Effector CD8-positive, alpha-beta T cell (primary cell): ENCODE results near the gene COL26A1.
"Not testable (repeated sequence)": the region's sequence is repeated elsewhere in the genome, so short reads cannot be mapped to it uniquely, and the experiment has no call there.

Experiments used
- DNase-seq: peaks from one replicate; lab custom pipeline; 2025; lab: John Stamatoyannopoulos, UW

COL26A1 gene

DNA sequence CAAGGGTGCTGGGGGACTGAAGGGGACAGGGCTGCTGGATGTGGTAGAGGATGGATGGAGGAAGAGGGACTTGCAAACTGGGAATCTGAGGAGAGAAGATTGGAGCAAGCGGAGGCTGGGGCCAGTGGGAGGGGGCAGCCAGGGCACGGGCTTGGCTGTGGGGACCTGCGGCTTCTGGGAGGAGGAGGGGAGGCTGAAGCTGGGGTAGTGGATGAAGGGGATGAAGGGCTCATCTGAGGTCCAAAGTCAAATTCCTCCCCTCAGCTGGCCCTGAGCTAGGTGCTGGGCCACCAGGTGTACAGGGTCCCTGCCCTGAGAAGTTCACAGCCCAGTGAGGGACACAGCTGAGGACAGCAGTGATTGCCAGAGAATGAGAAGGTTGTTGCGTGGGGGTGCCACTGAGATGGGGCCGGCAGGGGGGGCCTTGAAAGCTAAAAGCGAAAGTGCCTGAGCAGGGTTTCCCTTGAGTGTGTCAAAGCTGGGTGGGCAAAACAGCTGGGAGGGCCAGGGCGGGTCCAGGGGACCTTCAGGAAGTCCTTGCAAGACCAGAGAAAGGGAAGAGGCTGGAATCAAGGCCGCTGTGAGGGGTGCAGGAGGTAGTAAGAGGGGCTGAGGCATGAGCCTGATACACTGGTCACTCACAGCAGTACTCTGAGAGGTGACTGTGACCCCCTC, 191.2 kb downstream of the COL26A1 start:
- no peak for DNase-seq

DNA sequence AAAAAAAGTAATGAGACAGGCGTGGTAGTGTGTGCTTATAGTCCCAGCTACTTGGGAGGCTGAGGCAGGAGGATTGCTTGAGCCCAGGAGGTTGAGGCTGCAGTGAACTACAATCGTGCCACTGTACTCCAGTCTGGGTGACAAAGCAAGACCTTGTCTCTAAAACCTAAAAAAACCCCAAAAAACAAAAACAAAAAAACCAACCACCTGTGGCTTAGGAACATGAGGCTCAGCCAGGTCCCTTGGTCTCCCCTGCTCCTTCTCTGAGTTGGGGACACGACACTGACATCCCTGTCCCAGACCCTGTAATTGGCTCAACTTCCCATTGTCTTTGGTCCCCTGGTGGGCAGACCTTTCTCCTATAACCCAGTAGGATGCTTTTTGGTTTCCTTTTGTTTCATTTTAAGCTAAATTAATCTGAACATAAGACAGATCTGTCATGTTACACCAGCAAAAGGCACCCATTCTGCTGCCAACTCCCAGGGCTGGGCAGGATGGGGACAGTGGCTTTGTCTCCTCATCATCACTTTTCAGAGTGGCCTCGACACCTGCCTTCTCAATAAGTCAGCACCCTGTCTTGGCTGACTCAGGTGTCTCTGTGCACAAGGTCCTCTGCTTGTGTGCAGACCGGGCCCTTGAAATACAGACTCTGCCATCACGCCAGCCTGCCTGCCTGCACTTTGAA, 192.1 kb downstream of the COL26A1 start:
- no peak for DNase-seq

DNA sequence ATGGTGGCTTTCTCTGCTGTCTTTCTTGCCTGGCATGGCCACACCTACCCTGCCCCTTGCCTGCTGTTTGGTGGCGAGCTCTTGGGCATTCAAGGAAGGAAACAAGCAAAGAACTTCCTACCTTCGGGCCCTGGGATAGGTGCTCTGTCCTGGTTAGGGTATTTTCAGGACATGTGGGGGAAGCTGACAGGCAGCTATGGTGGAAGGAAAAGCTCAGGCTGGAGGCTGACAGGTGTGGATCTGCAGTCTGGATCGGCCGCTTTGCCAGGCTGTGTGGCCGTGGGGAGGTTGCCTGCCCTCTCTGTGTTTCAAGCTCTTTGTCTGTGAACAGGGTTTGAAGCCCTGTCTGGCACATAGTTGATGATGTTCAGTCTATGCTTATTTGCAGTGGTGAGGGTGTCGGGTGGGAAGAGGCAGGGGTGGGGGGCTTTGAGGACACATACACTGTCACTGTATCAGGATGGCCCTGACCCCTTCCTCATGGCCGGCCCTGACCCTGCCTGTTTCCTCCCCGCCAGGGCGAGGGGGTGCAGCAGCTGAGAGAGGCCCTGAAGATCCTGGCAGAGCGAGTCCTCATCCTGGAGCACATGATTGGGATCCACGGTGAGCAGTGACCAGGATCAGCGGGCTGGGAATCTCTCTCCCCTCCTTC, 192.7 kb downstream of the COL26A1 start:
- DNase-seq = no peak

DNA sequence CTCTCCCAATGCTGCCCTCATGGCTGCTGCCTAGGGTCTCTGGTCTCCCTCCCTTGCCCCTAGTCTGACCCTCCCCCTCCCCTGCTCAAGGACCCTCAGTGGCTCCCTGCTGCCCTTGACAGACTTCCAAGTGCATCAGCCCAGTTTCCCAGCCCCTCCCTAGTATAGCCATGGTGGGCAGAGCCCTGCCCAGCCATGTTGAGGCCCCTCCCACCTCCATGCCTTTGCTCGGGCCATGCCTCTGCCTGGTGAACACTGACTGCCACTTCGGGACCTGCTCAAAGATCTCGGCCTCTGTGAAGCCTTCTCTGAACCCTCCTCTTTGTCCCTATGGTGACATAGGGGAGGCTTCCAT, 193.2 kb downstream of the COL26A1 start:
- DNase-seq = no peak

DNA sequence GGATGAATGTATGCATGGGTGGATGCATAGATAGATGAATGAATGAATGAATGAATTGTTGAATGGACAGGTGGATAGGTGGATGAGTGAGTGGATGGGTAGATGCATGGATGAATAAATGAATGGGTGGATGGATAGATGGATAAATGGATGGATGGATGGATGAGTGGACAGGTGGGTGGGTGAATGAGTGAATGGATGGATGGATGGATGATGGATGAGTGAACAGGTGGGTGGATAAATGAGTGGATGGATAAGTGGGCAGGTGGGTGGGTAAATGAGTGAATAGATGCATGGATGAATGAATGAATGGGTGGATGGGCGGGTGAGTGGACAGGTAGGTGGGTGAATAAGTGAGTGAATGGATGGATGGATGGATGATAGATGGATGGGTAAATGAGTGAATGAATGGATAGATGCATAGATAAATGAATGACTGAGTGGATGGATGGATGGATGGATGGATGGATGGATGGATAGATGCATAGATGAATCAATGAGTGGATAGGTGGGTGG, 193.8 kb downstream of the COL26A1 start:
- no peak for DNase-seq

DNA sequence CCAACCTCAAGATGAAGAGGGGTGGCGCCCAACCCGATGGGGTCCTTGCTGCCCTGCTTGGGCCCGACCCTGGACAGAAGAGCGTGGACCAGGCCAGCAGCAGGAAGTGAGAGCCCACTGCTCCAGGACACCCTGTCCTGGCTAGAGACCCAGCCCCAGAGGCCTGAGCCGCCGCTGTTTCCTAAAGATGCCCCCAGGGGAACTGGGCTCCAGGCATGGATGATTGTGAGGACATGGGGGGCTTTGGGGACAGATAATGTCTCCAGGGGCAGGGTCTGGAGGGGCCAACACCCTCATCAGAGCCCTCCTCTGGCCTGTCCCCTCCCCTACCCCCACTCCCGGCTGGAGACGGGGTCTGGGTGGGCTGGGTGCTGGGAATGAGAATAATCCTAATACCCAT, 194.7 kb downstream of the COL26A1 start:
- no peak for DNase-seq

DNA sequence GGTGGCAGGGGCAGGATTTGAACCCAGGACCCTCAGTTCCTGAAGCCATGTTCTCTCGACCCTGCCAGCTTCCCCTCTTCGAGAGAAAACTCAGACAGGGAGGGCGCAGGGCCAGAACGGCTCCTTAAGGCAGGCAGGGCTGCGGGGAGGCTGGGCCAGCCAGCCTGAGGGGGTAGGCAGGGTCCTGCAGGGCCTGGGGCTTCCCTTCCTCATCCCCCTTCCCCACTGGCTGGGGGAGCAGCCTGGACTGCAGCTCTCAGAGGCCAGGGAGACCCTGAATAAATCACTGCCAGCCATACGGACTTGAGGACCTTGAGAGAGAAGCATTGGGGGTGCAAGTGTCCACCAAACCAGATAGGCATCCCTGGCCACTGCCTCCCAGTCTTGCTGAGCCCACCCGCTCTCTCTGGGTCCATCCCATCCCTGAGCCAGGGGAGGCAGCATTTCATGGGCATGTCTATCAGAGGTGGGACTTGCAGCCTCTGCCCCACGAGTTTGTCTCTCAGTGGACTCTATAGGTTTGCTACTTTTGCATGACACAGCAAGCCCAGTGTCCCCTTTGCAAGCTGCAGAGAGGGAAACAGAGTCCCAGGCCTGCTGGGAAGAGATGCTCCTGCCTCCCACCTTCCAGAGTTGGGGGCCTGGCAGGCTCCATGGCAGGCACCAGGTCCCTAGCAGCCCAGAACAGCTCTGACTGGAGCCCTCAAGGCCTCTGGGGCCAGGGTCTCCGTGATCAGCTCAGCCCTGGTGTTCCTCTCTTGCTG, 195.5 kb downstream of the COL26A1 start:
- DNase-seq = no peak

DNA sequence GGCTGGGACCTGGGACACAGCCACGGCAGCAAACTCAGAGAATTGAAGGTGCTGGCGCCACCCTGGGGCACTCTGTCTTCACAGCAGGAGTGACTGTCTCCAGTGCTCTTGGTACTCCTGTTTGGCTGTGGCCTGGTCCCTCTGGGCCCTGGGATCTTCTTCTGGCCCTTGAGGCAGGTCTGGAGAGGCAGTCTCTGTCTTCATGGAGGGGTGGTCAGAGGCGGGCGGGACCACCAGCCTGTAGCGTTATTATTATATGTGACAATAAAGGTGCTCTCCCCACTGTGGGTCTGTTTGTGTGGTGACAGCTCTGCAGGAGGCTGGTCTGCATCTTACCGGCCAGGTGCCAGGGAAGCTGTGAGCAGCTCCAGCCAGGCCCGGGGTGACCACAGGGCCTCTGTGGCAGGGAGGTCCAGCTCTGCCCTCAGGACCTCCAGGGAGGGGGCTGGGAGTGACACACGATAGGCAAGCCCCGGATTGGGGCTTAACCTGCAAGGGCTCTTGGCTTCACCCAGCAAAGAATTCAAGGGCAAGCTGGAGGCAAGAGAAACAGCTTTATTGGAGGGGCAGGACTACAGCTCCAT, 196.2 kb downstream of the COL26A1 start:
- DNase-seq = no peak

DNA sequence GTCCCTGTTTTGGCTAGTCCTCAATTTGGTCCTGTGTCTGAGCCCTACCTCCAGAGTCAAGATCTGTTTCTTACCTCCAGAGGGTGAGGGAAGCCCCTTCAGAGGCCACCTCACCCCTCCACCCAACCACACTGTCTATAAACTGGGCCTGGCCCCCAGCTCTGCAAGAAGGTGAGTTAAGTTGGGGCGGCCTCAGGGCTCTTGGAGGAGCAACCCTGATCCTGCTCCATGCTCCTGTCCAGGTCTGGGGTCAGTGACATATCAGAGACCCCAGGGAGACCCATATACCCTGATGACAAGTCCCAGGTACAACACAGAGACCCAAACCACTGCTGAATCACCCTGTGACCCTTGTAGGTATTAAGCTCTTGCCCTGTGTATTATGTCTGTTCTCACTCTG, 196.9 kb downstream of the COL26A1 start:
- no peak for DNase-seq

DNA sequence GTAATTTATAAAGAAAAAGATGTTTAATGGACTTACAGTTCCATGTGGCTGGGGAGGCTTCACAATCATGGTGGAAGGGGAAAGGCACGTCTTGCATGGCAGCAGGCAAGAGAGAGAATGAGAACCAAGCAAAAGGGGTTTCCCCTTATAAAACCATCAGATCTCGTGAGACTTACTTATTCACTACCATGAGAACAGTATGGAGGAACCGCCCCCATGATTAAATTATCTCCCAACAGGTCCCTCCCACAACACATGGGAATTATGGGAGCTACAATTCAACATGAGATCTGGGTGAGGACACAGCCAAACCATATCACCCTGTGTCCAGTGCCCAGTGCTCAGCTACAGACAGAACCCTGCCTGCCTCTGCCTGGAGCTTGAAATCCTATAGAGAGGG, 197.3 kb downstream of the COL26A1 start:
- not testable (repeated sequence) for DNase-seq

DNA sequence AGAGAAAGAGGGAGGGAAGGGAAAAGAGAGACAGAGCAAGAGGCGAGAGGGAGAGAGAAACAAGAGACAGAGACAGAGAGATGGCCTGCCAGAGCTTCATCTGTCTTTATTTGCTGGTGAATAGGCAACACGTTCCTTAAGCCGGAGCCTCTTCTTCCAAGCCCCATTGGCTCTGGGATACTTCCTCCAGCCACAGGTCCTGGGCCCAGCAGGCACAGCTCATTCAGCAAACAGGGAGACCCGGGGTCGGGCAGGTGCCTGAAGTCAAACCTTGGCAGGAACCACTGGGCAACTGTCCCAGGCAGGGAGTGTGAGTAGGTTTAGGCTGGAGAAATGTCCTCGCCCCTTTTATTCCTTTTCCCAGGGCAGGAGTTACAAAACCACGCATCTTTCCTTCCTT, 198.2 kb downstream of the COL26A1 start:
- DNase-seq = no peak

DNA sequence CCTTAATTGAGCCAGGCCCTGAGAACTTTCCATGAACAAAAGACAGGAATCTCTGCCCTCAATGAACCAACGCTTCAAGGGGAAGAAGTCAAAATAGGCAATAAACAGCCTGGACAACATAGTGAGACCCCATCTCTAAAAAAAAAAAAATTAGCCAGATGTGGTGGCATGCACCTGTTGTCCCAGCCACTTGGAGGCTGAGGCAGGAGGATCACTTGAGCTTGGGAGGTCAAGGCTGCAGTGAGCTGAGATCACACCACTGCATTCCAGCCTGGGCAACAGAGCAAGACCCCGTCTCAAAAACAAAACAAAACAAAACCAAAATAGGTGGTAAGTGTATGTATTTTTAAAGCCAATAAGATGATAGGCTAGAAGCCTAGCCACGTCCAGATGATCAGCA, 198.6 kb downstream of the COL26A1 start:
- not testable (repeated sequence) for DNase-seq

DNA sequence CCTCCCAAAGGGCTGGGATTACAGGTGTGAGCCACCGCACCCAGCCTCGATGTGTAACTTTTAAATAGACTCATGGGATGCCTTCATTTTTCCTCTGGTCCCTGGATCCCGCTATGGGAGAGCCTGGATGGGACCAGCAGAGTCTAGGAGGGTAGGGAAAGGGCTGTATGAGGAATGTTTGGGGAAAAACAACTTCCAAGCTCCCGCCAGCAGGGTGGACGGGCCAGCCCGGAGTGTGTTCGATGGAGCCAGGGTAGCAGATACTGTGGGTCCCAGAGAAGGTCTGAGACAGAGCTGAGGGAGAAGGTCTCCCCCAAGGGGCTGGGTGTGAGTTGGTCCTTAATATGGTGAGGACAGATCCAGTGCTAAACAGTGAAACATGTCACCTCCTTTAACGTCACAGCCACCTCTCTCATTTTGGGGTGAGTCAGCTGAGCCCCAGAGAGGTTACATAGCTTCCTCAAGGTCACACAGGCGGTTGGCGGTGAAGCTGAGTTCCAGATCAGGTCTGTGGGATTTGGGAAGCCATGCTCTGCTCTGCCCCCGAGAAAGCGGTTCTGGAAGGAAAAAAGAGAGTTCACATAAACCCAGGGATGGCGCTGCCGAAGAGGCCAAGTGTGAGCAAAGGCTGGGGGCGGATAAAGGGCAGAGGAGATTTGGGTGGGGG, 200.0 kb downstream of the COL26A1 start:
- no peak for DNase-seq

DNA sequence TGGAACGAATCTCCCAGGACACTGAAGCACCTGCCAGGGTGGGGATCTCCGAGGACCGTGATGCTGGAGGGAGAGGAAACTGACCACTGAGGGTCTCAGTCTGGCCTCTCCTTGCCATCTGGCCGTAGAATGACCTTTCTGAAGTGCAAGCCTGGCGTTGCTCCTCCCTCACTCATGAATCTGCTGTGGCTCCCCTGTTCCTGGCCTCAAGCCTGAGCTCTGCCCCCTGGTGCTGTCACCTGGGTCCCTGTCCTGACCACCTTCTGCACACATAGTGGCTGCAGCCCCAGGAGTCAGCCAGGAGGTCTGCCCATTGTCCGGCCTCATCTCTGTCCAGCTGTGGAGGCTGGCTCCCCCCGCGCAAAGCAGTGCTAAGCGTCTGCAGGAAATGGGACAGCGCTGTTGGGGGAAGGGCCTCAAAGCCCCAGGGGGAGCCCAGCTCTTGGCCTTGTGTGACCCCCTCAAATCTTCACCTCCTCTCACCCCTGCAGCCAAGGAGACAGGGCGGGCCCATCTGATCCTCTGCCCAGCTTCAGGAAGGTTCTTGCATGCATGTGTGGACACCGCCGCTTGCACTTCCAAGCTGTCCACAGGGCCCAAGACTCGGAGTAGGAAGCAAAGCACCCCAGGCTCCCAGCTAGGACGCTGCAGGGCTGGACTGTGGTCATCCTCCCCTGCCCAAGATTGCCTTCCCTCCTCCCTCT, 200.7 kb downstream of the COL26A1 start:
- DNase-seq = no peak

DNA sequence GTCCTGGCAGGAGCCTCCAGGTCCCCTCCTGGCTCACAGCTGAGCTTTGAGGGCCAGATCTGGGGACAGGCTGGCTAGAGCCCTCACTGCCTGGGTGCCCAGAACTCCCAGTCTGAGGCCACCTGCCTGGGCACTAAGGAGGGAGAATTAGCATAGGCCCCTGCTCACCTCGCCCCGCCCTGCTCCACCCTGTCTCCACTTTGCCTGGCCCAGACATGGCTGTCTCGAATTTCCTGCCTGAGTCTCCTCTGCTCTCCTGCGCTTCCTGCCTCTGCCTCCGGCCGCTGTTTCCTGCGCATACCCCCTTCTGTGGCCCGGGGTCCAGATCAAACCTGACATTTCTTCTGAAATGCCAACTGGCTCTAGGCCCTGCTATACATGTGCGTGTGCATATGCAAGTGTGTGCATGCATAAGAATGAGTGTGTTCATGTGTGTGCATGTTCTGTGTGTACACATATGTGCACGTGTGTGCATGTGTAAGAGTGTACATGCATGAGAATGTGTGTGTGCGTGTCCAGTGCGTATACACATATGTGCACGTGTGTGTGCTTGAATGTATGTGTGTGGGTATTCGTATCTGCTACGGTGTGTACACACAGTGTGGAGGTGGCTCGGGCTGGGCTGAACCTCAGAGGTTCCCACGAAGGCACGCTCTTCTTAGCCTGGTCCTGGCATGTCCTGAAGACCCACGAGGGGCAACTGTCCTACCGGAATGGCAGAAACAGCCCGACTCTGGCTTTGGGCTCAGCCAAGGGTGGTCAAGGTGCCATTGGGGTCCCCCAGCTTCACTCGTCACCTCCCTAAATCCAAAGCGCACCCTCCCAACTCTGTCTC, 201.5 kb downstream of the COL26A1 start:
- no peak for DNase-seq

DNA sequence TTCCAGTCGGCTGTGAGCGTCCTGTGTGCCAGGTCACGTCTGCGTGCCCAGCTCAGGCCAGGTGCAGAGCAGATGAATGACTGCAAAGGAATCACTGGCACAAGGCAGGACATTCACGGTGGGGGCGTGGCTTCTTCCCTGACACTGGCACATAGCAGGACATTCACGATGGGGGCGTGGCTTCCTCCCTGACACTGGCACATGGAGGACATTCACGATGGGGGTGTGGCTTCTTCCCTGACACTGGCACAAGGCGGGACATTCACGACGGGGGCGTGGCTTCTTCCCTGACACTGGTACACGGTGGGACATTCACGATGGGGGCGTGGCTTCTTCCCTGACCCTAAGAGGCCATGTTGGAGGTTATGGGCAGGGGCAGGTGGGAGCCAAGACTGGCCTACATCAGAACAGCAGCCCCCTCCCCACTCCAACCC, 202.1 kb downstream of the COL26A1 start:
- DNase-seq = no peak

DNA sequence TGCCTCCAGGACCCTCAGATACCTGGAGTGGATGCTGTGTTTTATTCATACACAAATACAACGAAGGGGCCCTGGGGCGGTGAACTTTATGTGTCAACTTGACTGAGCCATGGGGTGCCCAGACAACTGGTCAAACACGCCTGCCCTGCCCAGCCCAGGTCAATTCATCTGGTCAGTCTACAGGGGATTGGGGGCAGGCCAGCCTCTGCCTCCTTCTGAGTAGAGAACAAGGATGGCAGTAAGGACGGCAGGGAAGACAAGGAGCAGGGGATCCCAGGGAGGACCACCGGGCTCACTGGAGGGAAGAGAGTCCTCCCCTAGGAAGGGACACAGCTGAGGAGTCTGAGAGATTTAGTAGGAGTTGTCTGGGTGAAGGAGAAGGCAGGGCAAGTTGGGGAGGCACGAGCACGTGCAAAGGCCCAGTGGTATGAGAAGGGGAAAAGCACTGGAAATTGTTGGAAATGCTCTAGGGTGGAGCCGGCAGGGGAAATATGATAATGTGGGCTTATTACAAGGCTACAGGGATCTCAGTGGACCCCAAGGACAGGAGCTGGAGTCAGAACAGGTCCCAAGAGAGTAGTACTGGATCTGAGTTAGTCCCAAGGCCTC, 203.0 kb downstream of the COL26A1 start:
- DNase-seq = no peak

DNA sequence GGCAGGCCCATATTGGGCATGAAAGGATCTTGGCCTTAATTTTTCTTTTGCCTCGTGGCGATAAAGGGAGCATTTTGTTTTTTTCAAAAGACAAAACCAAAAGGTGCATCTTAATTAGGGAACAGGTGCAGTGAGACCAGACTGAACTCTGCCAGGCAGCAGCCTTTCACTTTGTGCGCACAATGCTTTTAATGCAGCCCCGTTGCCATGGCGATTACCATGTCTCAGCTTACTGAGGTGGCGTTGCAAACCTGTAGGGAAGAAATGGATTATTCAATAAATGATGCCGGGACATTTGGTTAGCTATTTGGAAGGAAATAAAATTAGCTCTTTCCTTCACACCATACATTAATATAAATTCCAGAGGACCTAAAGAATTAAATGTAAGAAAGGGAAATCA, 204.6 kb downstream of the COL26A1 start:
- DNase-seq = no peak

DNA sequence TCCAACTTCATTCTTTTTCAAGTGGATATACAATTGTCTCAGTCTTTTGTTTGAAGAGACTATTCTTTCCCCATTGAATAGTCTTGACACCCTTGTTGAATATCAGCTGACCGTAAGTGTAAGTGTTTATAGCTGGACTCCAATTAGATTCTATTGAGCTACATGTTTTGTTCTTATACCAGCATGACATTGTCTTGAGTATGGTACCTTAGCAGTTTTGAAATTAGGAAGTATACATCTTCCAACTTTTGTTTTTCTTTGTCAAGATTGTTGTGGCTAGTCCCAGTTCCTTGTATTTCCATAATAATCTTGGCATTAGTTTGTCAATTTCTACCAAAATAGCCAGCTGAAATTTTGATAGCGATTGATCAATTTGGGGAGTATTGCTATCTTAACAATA, 209.5 kb downstream of the COL26A1 start:
- no peak for DNase-seq
